Left renal cortex interstitium (tissue), 4 donors: Measurements from ENCODE around the gene ABCB4. TPM values are rescaled to one million over a fixed set of nuclear protein-coding genes. Genes with fewer than 3 reads are reported as not detected.

Source experiments
- DNase-seq, 4 donors: peaks; one replicate each; pipeline ENCODE4 v3.0.0-alpha.2; 2013; ENCODE audit warnings: low read depth in 4 of 4, low spot score in 2 of 4, missing footprints in 1 of 4
- polyA plus RNA-seq, 4 donors: library from polyadenylated mRNA; unstranded; fragments of 120-200 nt; gene quantifications; one replicate each; pipeline ENCODE4 v1.2.1, GENCODE V29; 2013; ENCODE audit not compliant: insufficient read length in 4 of 4

Gene ABCB4
- polyA plus RNA-seq, 4 donors = 1.4 to 2.8 (median 2.3) TPM

DNA sequence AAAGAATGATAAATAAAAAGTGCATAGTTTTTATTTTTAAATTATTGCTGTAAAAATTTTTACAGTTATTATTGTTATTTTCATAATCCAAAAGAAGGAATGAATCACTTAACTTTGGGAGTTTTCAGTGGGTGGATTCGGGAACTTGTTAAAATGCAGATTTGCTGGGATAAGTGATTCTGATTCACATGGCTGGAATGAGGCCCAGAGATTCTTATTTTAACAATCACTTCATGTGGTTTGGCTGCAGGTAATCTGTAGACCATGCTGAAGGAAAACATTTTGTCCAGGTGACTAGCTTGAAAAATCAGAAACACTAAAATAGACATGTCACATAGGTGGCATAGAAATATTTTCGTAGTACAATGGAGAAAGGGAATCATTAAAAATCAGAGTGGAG lies 116.1 kb downstream of the ABCB4 start:
- no peak for DNase-seq

DNA sequence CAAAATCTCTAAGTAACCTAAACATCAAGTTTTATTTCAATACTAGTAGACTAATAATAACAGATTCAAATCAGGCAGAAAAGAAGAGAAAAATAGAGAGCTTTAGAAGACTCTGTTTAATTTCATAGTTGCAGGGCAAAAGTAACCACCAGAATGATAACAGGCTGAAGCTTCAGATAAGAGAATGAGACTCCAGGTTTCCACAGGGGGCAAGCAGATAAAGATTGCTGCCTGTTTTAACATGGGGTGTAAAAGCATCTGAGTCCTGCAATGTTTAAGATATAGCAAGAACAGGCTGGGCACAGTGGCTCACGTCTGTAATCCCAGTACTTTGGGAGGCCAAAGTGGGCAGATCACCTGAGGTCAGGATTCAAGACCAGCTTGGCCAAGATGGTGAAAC lies 119.0 kb downstream of the ABCB4 start:
- no peak for DNase-seq

DNA sequence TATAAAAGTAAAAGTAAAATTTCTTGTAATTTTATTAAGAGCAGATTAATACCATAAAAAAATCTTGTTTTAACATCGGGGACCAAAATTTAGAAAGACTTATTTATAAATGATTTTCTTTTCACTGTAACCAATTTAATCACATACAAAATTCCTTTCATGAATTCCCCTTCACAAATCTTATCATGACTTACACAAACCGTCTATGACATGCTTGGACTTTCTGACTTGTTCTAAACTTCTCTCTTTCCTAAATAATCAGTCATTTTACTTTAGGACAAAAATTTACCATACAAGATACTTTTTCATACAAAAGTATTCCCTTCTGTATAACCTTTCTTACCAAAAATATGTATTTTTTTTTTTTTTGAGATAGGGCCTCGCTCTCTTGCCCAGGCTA lies 120.7 kb downstream of the ABCB4 start:
- DNase-seq = no peak

Other genes with a start within 250 kb of the ABCB4 start
- gene CROT, start 130.0 kb downstream of the ABCB4 start, polyA plus RNA-seq = 10 to 100 TPM; 28.2 to 41.6 (median 34.9) TPM
- 10 to 100 TPM; 16.5 to 21.1 (median 18.8) TPM for gene ABCB1, start 125.2 kb upstream of the ABCB4 start, polyA plus RNA-seq
- gene RUNDC3B, start 152.7 kb upstream of the ABCB4 start, polyA plus RNA-seq = 1 to 10 TPM in 3 of 4 donors, under 1 TPM in 1; 0.98 to 1.8 (median 1.2) TPM